T-helper 2 cell (primary cell): ENCODE results near the gene HMG20B.

ENCODE experiments used
- DNase-seq, 5 experiments: peaks; one replicate each; pipeline versions ENCODE4 v3.0.0 to v3.0.0-alpha.2; 2012 to 2022

Gene HMG20B

DNA sequence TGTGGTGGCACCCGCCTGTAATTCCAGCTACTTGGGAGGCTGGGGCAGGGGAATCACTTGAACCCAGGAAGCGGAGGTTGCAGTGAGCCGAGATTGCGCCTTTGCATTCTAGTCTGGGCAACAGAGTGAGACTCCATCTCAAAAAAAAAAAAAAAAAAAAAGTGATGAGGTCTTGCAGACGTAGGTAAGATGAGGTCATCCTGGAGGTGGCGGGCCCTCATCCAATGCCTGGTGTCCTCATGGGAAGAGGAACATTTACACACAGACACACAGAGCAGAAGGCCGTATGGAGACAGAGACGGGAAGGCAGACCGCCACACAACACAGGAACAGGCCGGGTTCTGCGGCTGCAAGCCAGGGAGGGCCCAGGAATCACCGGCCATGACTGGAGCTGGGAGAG lies 49.5 kb downstream of the HMG20B start:
- no peak for DNase-seq

DNA sequence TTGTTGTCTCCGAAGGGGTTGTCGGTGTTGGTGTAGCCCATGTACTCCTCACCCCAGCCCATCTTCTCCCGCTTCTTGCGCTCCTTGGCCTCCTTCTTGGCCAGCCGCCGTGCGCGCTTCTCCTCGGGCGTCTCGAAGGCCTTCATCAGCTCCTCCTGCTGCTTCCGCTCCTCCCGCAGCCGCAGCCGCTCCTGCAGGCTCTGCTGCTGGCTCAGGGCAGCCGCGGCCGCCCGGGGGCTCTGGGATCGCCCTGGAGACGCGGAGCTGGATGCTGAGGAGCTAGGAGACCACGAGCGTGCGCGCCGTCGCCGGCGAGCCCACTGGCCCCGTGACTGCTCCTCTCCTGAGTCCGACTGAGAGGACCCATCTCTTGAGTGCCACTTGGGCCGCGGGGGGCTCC lies 51.0 kb downstream of the HMG20B start:
- DNase-seq, result no peak

DNA sequence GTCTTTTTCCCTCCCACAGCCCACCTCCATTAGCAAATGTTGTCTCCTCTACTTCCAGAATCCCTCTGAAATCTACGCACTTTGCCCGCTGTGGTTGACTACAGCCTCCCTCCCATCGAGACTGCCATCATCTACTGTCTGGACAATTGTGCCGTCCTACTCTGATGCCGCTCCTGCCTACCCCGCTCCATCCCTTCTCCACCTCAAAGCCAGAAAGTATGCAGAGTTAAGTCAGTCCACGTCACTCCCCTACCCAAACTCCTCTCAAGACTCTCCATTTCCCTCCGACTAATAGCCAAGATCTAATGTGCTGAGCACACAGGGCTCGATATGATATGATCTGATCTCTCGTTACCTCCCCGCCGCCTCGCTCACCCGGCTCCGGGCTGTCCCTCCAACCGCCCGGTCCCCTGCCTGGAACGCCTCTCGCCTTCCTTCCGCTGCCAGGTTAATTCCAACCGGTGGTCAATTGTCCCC lies 53.3 kb downstream of the HMG20B start:
- peak in 1 of 5 experiments; percentile 24 for DNase-seq

- DNase-seq, result peak; percentile 97 to 98 (median 98)
Measured at GRCh38 chr19:3626473-3627350, 54.0 kb downstream of the HMG20B start, which contains the start of gene CACTIN. TSS of gene CACTIN (minus strand) at chr19:3626790. CDS start at chr19:3626762, 28 bp downstream.

DNA sequence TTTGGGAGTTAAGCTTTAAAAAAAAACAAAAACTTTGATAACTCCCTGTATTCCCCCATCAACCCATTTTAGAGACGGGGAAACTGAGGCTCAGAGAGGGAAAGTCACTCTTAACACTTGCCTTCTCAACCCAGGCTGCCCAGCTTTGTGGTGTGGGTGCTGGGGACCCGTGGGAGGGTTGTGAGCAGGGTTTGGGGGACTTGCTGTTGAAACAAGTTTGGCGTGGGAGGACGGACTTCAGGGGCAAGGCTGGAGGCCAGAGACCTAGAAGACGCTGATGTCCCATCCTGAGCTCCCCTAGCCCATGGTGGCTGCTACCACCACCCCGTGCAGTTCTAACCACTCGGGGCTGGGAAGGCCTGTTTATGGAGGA lies 54.6 kb downstream of the HMG20B start:
- no peak for DNase-seq
